OCI-LY1 (cell line): Measurements from ENCODE around the gene FOXK2.

Source experiments
- CTCF ChIP-seq: fragments of 200-600 bp; sonication (generic), shearing (Covaris generic); IDR thresholded peaks from 2 replicates; pipeline ENCODE4 v1.5.1; 2017; ENCODE audit warnings: mild to moderate bottlenecking, antibody characterized with exemption, low read length, moderate library complexity, mixed read lengths
- EZH2 ChIP-seq: fragments of 200-600 bp; sonication (generic), shearing (Covaris generic); IDR thresholded peaks from 2 replicates; pipeline ENCODE4 v1.8.0; 2017; ENCODE audit warnings: borderline replicate concordance, mixed run types, mild to moderate bottlenecking, antibody characterized with exemption, low read length, moderate library complexity, mixed read lengths

- TF ChIP-seq CTCF (no peak), EZH2 (no peak)
Observed at GRCh38 chr17:82547981-82548380, 28.4 kb downstream of the FOXK2 start.
